Omental fat pad (tissue), 4 donors: ENCODE measurements around the gene NHSL2. TPM values are rescaled to one million over a fixed set of nuclear protein-coding genes. Genes with fewer than 3 reads are reported as not detected.

Experiments used
- ATAC-seq: fragments of 150-250 bp; one replicate; pipeline ENCODE4 v1.9.1; 2016; ENCODE audit warnings: mild to moderate bottlenecking, moderate library complexity; ENCODE audit not compliant: low FRiP score
- DNase-seq: peaks from one replicate; pipeline ENCODE4 v3.0.0-alpha.2; 2019; ENCODE audit warnings: low spot score
- total RNA-seq, 4 donors: library from RNA; depleted of rRNA; stranded (reverse); fragments of >200 nt; gene quantifications; one replicate each; pipeline ENCODE4 v1.1.0, GENCODE V29; 2016
- TF ChIP-seq, protein P1 (sequence below), 3 donors: fragments of 450-650 bp; IDR thresholded peaks; one replicate each; pipeline ENCODE4 v1.5.1; 2016 to 2017; ENCODE audit warnings: antibody characterized with exemption in 3 of 3, mild to moderate bottlenecking in 3 of 3, moderate library complexity in 2 of 3

NHSL2 gene
- total RNA-seq, 4 donors from 2014 or later, result 12.8 to 20.2 (median 14.0) TPM

DNA sequence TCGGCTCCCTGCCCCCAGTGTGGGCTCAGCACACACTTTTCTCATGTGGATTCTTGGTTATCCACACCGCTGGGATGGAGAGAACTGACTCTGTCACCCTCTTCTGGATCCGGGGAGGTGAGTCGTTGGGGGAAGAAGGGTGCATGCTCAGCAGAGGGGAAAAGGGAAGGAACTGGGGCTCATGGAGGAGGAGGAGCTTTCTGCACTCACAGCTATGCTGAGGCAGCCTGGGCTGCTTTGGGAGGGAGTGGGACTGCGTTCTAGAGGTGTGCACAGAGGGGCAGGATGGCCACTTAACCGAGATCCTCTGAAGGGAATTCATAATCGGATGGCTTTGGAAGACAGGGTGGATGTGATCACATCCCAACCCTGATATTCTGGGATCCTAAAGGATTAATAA, 169.5 kb downstream of the NHSL2 start:
- ATAC-seq (no peak), DNase-seq (no peak)
- TF ChIP-seq, protein P1, sequence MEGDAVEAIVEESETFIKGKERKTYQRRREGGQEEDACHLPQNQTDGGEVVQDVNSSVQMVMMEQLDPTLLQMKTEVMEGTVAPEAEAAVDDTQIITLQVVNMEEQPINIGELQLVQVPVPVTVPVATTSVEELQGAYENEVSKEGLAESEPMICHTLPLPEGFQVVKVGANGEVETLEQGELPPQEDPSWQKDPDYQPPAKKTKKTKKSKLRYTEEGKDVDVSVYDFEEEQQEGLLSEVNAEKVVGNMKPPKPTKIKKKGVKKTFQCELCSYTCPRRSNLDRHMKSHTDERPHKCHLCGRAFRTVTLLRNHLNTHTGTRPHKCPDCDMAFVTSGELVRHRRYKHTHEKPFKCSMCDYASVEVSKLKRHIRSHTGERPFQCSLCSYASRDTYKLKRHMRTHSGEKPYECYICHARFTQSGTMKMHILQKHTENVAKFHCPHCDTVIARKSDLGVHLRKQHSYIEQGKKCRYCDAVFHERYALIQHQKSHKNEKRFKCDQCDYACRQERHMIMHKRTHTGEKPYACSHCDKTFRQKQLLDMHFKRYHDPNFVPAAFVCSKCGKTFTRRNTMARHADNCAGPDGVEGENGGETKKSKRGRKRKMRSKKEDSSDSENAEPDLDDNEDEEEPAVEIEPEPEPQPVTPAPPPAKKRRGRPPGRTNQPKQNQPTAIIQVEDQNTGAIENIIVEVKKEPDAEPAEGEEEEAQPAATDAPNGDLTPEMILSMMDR (IDR thresholded peaks at IDR 0.05), result no peak

DNA sequence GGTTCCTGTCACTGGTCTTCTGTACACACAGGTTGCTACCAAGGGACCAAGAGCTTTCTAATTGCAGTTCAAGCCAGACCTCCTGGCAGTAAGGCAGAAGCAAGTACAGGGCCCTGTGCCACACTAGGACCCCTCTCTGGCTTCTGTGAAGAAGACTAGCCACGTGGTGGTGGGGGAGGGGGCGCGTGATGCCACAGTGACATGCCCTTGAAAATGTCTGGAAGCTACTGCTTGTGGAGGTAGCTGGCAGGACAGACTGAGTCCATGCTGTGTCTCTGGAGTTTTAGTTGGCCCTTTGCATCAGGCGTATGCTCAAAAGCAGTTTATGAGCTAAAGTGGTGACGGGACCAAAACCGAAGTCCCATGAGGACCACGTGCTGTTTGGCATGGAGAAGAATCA, 170.2 kb downstream of the NHSL2 start:
- ATAC-seq (no peak), DNase-seq (no peak)
- TF ChIP-seq, protein P1 (IDR thresholded peaks at IDR 0.05), result no peak

DNA sequence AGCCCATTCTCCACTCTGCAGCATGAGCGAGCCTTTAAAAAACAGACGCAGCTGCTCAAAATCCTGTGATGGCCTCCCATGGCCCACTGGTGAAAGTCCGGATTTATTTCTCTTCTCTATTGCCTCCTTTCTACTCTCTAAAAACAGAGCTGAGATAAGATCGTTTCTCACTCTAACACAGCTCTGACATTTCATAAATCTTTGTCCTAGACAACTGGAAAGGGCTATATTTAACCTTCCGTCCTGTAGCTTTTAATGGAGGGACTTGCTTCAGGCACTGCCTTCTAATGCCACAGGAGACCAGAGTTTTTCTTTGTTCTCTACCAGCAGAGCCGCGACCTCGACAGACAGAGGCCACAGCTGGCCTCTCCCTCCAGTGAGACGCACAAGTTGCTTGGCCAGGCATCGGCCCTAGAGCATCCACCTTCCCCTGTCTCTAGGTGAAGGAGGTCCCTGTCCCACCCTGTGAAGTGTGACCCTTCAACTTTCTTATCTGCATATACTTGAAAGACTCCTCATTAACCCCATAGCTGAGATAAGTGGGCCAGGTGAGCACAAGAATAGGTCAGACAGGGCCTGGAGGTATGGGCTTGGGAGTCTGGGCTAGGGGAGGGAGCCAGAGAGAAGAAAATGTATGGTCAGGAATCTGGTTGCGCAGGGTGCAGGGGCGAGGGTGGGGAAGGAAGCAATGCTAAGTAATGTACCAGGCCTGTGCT, 171.1 kb downstream of the NHSL2 start:
- ATAC-seq, result no peak

DNA sequence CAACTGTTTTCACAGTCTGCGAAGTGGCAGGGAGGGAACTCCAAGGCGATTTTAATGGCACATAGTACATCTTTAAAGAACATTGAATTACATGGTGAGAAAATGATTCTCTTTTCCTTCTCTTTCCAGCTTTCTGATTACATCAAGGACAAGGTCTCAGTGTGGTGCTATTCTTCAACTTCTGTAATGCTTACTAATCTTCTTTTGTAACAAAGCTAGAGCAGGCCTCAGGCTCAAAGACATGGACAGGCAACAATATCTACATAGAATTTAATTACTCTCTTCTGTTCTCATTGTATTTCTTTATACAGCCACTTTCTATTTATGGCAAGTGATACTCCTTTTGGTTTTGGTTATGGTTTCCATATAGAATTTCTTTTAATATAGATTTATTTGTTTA, 172.6 kb downstream of the NHSL2 start:
- DNase-seq (no peak), ATAC-seq (no peak)
- TF ChIP-seq, protein P1 (IDR thresholded peaks at IDR 0.05), result no peak

More for the DNA sequence above, 171.1 kb downstream of the NHSL2 start:
- TF ChIP-seq, protein P1 (IDR thresholded peaks at IDR 0.05), result no peak
- no peak for DNase-seq

- DNase-seq, result no peak
- no peak for ATAC-seq
- TF ChIP-seq, protein P1 (IDR thresholded peaks at IDR 0.05), result no peak
Observed at GRCh38 chrX:72084114-72084513, 173.5 kb downstream of the NHSL2 start.

- ATAC-seq, result no peak
- TF ChIP-seq, protein P1 (IDR thresholded peaks at IDR 0.05), result no peak
- DNase-seq, result no peak
Observed at GRCh38 chrX:72086995-72087394, 176.3 kb downstream of the NHSL2 start.

GRCh38 chrX:72088761-72089160, 178.1 kb downstream of the NHSL2 start:
- DNase-seq, result no peak
- no peak for ATAC-seq
- TF ChIP-seq, protein P1 (IDR thresholded peaks at IDR 0.05), result no peak
